Stimulated activated CD8-positive, alpha-beta memory T cell treated with anti-CD3 and anti-CD28 coated beads, Interleukin-7, amount 100 ng/mL, for 48 hours (primary cell): ENCODE measurements around the gene CCDC120.

ENCODE experiments used
- DNase-seq, 2 donors: peaks; one replicate each; pipeline ENCODE4 v3.0.0-alpha.2; 2020; ENCODE audit warnings: low read depth in 1 of 2; ENCODE audit errors: extremely low read depth in 1 of 2

The CCDC120 gene, protein sequence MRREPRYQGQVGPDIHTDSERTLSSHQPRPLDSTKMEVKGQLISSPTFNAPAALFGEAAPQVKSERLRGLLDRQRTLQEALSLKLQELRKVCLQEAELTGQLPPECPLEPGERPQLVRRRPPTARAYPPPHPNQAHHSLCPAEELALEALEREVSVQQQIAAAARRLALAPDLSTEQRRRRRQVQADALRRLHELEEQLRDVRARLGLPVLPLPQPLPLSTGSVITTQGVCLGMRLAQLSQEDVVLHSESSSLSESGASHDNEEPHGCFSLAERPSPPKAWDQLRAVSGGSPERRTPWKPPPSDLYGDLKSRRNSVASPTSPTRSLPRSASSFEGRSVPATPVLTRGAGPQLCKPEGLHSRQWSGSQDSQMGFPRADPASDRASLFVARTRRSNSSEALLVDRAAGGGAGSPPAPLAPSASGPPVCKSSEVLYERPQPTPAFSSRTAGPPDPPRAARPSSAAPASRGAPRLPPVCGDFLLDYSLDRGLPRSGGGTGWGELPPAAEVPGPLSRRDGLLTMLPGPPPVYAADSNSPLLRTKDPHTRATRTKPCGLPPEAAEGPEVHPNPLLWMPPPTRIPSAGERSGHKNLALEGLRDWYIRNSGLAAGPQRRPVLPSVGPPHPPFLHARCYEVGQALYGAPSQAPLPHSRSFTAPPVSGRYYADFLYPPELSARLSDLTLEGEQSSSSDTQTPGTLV

DNA sequence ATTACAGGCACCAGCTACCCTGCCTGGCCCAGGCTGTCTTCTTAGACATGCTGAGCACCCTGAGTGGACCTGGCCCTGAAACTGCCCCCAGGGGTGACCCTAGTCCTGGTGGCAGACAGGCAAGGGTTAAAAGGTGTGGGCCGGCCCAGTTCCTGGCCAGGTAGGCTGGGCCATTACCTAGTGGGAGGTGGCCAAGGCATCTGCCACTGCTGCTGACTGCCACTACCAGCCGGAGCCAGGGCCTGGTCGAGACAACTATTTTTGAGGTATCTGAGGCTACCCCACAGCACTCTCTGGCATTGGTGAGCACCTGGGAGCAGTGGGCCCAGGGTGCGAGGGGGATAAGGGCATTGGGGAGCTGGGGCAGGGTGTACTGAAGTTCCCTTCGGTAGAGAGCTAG lies at the start of gene CCDC120:
TSS of gene CCDC120 (plus strand) at position 206 of the 400 bp plus-strand sequence. CDS start 3,043 bp downstream, outside the sequence.
- no peak for DNase-seq

DNA sequence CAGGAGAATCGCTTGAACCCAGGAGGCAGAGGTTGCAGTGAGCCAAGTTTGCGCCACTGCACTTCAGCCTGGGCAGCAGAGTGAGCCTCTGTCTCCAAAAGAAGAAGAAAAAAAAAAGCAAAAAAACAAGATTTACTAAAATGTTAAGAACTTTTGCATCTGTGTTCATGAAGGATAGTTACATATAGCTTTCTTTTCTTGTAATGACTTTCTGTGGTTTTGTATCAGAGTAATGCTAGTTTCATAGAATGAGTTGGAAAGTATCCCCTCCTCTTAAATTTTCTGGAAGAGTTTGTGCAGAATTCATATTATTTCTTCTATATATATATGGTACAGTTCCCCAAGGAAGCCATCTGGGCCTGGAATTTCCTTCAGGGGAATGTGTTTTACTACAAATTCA lies 39.7 kb upstream of the CCDC120 start:
- no peak for DNase-seq

DNA sequence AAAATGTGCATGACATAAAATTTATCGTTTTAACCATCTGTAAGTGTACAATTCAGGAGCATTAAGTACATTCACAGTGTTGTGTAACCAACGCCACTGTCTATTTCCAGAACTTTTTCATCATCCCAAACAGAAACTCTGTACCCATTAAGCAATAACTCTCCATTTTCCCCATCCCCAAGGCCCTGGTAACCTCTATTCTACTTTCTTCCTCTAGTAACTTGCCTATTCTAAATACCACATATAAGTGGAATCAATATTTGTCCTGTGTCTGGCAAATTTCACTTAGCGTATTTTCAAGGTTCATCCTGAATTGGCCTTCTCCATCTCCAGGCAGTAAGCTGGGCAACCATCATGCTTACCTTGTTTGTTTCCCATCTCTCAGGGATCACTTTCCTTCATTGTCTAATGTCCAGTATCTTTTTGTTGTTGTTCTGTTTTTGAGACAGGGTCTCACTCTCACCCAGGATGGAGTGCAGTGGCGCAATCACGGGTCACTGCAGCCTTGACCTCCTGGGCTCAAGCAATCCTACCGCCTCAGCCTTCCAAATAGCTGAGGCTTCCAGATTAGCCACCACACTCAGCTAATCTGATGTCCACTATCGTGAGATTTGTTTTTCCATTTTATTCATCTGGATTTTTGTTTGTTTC lies 39.1 kb upstream of the CCDC120 start:
- DNase-seq = no peak

DNA sequence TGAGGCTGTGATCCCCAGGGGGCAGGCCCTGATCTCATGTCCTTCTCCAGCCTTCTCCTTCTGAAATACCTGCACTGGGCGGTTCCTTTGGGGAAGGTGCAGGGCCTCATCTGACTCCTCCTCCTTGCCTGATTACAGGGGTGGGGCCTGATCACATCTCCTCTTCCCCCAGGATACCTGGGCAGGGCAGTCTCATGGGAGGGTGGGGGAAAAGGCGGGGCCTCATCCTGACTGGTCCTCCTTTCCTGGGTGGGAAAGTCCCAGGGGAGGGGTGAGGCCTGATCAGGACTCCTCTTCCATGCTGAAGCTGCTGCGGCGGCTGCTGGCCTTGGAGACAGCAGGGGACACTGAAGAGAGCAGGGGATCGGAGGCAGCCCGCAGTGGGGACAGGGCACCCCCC lies 28.9 kb upstream of the CCDC120 start:
- no peak for DNase-seq

DNA sequence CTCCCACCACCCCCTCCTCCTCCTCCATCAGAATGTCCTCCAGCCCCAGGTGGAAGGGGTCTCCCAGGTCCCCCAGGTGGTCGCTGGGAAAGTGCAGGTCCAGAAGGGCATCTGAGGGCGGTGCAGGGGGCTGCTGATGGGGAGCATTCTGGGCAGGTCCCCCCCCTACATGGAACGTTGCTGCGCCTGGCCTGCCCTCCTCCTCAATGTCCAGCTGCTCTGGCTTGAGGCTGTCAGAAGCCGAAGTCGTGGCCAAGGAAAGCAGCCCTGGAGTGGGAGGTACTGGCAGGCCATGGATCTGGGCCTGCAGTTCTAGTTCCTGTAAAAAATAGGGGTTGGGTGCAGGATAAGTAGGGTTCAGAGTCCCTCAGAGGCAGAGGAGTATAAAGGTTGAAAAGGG lies 28.5 kb upstream of the CCDC120 start:
- DNase-seq = no peak

DNA sequence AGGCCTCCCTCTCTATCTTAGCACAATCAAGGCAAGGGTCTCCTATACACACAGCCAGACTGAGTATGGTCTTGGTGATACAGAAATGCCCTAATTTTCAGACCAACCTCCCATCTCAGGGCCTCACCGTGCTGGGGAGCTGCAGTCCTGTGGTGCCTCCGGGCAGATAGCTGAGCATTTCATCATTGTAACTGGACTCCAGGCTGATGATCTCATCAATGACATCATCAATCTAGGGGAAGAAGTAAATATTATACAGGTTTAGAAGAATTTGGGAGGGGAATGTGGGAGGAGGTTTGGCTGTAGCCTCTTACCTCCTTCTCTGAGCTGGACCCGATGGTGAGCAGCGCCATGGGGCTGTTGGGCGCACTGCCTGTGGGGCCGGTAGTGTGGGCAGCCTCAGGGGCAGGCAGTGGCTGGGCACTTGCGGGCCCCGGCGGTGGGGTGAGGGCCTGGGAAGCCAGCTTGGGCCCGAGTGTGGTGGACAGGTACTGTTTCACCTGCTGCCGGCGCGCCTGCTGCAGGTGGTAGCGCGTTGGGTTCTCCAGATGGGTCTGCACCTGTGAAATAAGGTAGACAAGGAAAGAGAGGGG lies 20.8 kb upstream of the CCDC120 start:
- no peak for DNase-seq

DNA sequence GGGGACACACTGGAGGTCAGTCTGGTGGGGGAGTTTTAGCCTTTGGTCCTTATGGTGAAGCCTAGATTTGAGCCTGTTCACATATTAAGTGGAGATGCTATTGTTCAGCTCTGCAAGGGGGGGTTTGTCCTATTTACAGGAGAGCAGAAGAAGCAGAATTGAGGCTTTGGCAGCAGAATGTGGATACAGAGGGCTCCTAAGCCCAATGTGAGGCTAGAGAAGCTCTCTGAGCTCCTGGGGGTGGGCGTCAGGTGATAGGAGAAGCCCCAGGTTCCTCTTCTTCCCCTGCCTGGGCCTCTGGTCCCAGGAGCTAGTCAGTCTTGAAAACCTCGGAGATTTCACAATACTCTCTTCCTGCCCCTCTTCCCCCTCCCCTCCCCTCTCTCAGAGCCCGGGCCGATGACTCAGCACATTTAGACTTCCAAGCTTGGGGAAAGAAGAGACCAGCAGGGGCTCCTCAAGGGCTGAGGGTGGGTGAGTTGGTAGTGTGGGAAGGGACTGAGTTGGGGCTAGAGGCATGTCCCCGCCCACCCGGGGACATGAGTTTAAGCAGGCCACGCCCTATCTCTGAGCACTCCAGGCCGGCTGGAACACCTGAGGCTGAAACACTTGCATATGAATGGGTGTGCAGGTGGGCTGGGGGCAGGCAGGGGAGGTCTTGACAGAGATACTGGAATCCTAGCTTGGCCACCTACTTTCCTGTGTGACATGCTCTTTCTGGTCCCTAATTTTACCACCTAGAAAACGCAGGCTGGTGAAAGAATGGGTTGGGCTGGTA lies 19.0 kb upstream of the CCDC120 start:
- peak in 1 of 2 donors; percentile 40 for DNase-seq

DNA sequence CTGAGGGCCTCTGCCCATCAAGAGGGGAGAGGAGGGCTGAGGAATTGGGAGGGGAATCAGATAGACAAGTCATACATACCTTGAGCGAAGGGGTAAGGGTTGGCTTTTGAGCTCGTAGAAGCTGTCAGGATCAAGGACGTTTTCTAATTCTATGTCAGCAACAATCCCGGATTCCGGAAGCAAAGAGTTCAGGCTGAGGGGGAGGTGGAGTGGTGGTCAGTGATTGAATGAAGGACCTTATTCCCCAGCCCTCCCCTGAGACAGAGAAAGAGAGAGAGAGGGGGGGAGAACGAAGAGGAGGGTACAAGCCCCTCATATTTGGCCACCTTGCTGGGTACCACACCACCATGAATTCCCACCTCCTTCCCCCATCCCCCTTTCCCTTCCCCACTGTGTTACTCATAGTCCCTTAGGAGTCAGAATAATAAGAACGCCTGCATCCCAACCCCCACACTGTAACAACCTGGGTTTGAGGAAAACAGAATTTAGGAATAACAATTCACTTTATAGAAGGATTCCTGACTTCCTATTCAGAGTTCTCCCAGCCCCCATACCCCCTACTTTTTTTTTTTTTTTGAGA lies 18.3 kb upstream of the CCDC120 start:
- DNase-seq = no peak

DNA sequence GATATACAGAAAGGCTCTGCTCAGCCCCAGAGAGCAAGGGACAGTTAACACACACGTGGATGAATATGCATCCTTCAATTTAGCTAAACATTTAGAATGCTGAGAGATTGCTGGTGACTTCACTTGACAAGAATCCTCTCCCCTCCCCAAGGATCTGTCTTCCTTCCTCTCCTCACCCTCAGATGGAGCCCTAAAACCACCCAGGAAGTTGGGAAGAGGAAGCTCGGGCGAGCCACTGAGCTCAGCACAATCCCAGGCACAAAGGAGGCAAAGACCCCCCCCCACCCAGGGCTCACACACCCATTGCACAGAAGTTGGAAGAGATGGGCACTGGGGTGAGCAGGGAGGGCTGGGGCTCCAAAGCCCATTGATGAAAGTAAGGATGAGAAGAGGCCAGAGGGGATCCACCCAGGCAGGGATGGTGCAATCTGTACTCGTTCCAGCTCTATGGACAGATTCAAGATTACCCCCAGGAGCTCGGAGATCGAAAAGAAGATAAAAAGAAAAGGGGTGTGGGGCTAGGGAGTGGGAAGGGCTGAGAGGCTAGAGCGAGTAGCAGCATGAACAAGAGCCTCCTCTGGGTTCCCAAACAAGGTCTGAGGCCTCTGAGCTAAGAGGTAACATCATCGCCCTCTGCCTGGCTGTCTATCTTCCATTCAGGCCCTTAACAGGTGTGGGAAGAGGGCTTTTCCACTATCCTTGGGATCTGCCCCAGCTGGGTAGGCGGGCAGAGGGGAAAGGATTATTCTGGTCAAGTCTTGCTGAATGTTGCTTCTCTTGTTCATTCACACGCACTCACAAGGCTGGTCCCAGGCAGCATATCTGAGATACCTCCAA lies 16.8 kb upstream of the CCDC120 start:
- DNase-seq = no peak

DNA sequence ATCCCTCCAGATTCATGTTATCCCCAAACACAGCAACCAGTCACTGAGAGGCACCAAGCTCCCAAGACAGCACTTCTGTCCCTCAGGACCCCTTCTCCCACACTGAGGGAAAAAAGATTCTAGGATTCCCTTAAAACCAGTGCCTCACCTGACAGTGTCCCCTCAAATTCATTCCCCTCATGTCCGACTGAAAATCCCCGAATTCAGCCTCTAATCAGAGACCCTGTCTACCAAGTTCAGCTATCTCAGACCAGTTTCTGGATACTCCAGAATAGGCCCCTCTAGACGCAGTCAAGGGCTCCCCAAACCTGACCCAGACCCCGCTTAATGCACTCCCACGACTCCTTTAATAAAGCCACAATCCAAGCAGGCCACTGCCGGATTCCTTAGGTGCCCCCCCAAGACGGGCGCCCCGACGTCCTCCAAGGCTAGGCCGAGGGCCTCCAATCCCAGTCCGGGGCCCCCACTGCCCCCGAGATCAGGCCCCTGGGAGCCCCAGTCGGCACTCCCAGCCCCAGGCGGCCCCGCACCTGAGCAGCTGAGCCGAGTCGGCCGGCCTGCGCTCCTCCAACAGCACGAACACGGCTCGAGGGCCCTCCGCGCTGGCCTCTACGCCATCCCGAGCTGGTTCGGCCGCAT lies 16.1 kb upstream of the CCDC120 start:
- no peak for DNase-seq

DNA sequence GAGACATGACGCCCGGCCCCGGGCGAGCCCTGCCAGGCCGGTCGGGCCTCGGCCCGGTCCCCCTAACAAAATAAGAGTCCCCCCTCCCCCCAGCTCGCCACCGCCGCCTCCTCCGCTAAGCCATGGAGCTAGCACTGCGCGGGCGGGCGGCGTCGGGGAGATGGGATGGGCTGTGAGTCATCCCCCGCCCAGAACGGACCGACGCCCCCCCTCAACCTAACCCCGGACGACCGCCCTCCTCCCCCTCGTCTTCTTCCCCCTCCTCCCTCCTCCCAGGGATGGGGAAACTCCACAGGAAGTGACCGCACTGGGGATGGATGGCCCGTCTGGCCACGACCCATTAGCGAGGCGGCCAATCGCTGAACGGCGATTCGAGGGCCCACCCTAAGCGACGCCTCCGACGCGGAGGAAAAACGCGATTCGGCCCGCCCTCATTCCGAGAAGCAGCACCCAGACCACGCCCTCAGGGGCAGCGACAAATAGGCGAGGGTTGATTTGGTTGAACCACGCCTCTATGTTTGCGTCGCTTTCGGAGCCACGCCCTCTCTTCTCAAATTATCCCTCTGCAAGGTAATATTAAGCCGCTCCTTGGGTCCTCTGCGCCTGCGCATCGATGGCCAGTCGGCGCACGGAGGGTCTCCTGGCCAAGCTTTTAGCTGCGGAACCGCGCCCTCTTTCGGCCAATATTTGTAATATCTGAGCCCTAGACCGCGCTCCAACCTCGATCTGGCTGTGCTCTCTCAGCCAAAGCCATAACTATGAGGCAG lies 15.4 kb upstream of the CCDC120 start, which contains the start of gene TFE3:
TSS of gene TFE3 (minus strand) at position 138 of the 767 bp plus-strand sequence. CDS start at position 7, 131 bp downstream.
- peak; percentile 90 to 96 for DNase-seq

DNA sequence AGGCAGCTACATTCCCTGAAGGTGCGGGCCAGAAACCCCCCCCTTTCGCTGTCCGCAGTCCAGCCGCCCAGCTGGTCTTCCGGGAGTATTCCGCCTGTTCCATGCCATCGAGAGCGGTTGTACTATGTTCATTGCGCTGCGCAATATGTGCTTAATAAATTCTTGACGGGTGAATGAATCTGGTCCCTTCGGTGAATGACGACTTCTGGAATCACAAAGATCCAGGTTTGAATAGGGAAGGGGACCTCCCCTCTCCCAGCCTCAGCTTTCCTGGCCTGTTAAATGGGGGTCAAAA lies 14.9 kb upstream of the CCDC120 start:
- no peak for DNase-seq

DNA sequence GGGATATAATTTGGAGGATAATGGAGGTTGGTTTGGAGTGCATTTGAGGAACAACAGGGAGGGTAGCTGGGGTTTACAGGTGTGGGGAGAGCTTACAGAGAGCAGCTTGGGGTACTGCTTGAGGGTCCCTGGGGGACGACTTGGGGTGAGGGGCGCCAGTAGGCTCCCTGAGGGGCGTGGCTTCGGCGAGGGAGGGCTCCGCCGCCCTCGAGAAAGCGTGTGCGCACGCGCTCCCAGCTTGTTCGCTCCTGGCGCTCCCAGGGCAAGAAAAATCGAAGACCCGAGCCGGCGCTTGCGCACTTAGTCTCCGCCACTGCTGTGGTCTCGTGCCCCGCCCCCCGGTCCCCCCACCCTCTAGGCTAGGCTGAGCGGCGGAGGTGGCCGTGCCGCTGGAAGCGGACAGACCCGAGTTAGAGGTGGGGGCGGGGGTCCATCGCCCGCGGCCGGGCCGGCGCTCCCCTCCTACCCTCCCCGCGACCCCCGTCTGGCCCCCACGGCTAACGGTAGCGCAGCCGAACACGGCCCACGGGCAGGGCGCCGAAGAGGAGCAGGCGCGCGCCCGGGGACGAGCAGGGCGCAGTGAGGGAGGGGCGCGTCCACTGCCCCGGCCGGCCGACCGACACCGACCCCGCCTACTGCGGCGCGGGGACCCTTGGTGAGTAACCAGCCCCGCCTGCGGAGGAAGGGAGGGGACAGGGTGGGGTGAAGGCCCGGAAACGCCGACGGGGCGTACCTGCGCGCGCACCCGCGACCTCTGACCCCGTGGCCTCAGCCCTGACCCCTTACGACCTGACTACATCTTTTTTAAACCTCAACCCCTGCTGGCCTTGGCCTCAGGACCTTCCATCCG lies 5.4 kb upstream of the CCDC120 start:
- DNase-seq = peak; percentile 45 to 53

DNA sequence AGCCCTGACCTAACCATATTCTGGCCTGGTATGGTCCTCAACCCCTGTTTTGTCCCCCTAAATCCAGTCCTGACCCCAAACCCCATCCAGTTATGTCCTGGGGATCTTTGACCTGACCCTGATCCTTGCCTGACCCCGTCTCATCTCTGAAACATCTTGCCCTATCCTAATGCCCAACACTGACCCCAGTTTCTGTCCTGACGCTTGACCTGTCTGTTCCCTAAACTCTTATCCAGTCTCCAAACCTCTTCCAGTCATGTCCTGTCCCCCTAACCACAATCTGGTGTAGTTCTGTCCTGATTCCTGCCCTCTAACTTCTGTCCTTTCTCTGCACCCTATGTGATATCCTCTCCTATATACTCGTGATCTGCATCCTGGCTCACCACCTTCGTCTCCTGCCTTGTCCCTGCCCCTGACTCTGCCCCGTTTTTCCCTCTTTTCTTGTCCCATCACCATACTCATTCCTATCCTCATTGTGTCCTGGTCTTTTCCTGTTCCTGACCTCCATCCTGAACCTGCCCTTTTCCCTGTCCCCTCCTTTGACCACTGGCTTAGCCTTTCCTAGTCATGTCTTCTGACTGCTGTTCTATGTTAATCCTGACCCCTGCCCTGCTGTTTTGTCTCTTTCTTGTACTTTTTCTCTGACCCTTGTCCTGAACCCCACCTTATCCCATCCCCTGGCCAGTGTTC lies 4.6 kb upstream of the CCDC120 start:
- DNase-seq = no peak

DNA sequence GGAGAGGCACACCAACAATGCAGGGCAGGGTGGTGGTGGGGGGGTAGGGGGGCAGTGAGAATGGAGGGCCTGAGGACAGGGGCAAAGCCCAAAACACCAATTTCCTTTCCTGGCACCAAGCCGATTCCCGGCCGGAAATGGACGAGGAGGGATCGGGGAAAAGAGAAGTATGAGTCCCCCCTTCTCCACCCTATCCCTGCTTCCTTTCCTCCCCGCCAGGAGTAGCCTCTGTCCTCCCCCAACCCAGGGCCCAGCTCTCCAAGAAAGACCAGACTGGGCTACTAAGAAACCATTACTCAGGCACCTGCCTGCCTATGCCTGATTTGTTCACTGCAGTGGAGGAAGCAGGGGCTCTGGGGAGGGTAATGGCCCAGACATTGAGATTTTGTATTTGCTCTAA lies 402 bp downstream of the CCDC120 start:
- DNase-seq = no peak

DNA sequence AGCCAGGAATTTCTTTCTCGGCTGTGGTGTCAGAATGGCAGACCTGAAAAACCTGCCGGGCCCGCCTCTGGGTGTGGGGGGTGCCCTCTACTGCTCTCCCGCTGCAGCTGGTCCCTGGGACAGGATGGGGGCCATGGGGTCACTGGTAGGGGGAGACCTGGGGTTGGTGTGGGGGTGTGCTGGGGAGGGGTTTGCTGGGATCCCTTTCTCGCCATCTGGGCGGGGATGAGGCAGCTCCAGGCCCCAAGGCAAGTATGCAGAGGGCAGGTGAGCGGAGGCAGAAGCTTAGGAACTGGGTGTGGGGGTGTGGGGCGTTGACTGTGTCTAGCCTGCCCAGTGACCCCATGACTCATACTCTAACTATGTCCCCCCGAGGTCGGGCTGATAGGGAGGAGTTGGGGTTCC lies 884 bp downstream of the CCDC120 start:
- DNase-seq = no peak

DNA sequence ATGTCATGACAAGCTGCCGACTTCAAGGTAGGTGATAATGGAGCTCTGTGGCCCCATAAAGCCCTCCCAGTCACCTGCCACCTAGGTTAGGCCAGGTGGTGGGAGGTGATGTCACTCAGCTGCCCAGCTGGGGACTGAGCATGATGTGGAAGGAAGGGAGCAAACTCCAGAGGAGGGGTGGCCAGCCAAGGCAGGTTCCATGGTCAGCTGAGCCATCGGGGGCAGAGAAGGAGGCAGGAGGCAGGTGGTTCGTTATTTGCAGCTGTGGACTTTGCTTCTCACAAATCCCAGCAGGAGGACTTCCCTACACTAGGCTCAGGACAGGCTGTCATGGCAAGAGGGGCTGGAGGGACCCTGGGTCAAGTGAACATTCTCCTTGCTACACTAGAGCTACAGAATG lies 2.1 kb downstream of the CCDC120 start:
- no peak for DNase-seq
